ENCODE results near the gene UBE2F. TPM values are rescaled to one million over a fixed set of nuclear protein-coding genes. Genes with fewer than 3 reads are reported as not detected.

Gene UBE2F
- total and polyA plus RNA-seq, 9 of the 15 experiments (the other 6 are each of a cell fraction or from before 2014, with no cell fraction given): 18.1 to 88.1 (median 53.0) TPM

DNA sequence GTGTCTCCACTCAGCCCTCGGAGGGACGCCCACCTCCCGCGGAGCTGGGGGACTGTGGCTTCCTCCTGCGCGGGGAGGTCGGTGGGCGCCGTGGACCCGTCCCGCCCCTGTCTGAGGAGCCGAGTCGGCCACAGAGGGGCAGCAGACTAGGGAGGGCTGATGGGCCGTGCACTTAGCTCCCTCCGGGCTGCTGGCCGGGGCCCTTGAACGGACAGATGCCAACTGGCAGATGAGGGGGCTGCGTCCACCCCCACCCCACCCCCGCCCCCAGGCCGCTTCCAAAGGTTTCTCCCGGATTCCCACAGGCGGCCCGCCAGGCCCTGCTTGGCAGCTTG lies 10.4 kb upstream of the UBE2F start:
- no peak overlapping the region for H3K27ac ChIP-seq (ENCODE audit: extremely low read depth, low read depth, low read length)
- H4K20me1 ChIP-seq (replicated peaks; ENCODE audit: control insufficient read depth, insufficient read depth, low read length): no peaks in the 10 kb centered on the region
- H3K9me1 ChIP-seq (ENCODE audit: control insufficient read depth, insufficient read depth, low read length): no peaks in the 10 kb centered on the region
- in situ Hi-C loops (cut with MboI) (no loop called here), intact Hi-C loops (cut with micrococcal nuclease) (no loop called here)
- H3K9me3 ChIP-seq (replicated peaks; ENCODE audit: control insufficient read depth, insufficient read depth, low read depth, low read length): peaks cover 2% of the 10 kb centered on the region
- peaks cover 0 to 5% of the 10 kb centered on the region in 2 experiments; a peak in 1 of 5 replicates for H3K4me1 ChIP-seq (replicated peaks in 1 of 2; ENCODE audit: control insufficient read depth in 2 of 2, insufficient read depth in 2 of 2, low read length in 2 of 2)
- ChIA-PET POLR2A (interaction anchor here (1.1 kb wide), 1 partner anchor 33 kb away, joined by 3 read pairs; no protein-coding TSS in a partner anchor), CTCF (ENCODE audit: low intra/inter-chr PET ratio) (no interaction called here)
- TF ChIP-seq, protein P1, sequence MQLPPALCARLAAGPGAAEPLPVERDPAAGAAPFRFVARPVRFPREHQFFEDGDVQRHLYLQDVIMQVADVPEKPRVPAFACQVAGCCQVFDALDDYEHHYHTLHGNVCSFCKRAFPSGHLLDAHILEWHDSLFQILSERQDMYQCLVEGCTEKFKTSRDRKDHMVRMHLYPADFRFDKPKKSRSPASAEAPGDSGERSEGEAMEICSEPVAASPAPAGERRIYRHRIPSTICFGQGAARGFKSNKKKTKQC (CRISPR knock-in tag; IDR thresholded peaks at IDR 0.05): no peak
- TF ChIP-seq, protein P2, sequence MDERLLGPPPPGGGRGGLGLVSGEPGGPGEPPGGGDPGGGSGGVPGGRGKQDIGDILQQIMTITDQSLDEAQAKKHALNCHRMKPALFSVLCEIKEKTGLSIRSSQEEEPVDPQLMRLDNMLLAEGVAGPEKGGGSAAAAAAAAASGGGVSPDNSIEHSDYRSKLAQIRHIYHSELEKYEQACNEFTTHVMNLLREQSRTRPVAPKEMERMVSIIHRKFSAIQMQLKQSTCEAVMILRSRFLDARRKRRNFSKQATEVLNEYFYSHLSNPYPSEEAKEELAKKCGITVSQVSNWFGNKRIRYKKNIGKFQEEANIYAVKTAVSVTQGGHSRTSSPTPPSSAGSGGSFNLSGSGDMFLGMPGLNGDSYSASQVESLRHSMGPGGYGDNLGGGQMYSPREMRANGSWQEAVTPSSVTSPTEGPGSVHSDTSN (CRISPR knock-in tag; IDR thresholded peaks at IDR 0.05; ENCODE audit: low read depth): no peak
- TF ChIP-seq, protein P2 (tag; conservative IDR thresholded peaks at IDR 0.05; ENCODE audit: low read depth): no peak
- no peak for TF ChIP-seq PHF21A (IDR thresholded peaks at IDR 0.05; ENCODE audit: borderline replicate concordance, low read depth)
- TF ChIP-seq, protein P3, sequence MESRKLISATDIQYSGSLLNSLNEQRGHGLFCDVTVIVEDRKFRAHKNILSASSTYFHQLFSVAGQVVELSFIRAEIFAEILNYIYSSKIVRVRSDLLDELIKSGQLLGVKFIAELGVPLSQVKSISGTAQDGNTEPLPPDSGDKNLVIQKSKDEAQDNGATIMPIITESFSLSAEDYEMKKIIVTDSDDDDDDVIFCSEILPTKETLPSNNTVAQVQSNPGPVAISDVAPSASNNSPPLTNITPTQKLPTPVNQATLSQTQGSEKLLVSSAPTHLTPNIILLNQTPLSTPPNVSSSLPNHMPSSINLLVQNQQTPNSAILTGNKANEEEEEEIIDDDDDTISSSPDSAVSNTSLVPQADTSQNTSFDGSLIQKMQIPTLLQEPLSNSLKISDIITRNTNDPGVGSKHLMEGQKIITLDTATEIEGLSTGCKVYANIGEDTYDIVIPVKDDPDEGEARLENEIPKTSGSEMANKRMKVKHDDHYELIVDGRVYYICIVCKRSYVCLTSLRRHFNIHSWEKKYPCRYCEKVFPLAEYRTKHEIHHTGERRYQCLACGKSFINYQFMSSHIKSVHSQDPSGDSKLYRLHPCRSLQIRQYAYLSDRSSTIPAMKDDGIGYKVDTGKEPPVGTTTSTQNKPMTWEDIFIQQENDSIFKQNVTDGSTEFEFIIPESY (CRISPR knock-in tag; IDR thresholded peaks at IDR 0.05): 0 out of 2 replicates have a peak, but pooled peaks have one; percentile 18
- TF ChIP-seq SP1 (CRISPR knock-in tag; IDR thresholded peaks at IDR 0.05): no peak
- TF ChIP-seq CBX2 (IDR thresholded peaks at IDR 0.05; ENCODE audit: insufficient read depth, low read length, poor library complexity, severe bottlenecking): no peak
- TF ChIP-seq, protein P4, sequence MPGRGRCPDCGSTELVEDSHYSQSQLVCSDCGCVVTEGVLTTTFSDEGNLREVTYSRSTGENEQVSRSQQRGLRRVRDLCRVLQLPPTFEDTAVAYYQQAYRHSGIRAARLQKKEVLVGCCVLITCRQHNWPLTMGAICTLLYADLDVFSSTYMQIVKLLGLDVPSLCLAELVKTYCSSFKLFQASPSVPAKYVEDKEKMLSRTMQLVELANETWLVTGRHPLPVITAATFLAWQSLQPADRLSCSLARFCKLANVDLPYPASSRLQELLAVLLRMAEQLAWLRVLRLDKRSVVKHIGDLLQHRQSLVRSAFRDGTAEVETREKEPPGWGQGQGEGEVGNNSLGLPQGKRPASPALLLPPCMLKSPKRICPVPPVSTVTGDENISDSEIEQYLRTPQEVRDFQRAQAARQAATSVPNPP (IDR thresholded peaks at IDR 0.05; ENCODE audit: borderline replicate concordance, insufficient read depth, insufficient read length): no peak
- H3K4me2 ChIP-seq (ENCODE audit: insufficient read depth, low read length): no peak overlapping the region
- no peaks in the 10 kb centered on the region for H3K79me2 ChIP-seq (ENCODE audit: control insufficient read depth, insufficient read depth, low read length)
- no peaks in the 10 kb centered on the region for H3K27me3 ChIP-seq (ENCODE audit: control insufficient read depth in 2 of 2, insufficient read depth in 2 of 2, low read length in 2 of 2)
- H3K36me3 ChIP-seq (ENCODE audit: control insufficient read depth, insufficient read depth, low read length): no peaks in the 10 kb centered on the region
- WGBS (ENCODE audit: insufficient coverage, low coverage, missing lambda C conversion rate): 100% methylated on average over 3 of the region's 23 CpGs
- H3K4me3 ChIP-seq: no peak overlapping the region
- no peak for FAIRE-seq
- no peak overlapping the region for H2AFZ ChIP-seq (ENCODE audit: low read depth, low read length)
- BruUV-seq (replicated peaks): no TSS peak
- no peak for DNase-seq (ENCODE audit: extremely low read depth in 1 of 4, low spot score in 3 of 4)
- H3K9ac ChIP-seq (ENCODE audit: insufficient read depth in 1 of 2, low read depth in 2 of 2, low read length in 2 of 2): no peak overlapping the region
- no peak for ATAC-seq

All from K562 (cell line).